ENCODE measurements around the gene TNFAIP8L1.

Gene TNFAIP8L1

DNA sequence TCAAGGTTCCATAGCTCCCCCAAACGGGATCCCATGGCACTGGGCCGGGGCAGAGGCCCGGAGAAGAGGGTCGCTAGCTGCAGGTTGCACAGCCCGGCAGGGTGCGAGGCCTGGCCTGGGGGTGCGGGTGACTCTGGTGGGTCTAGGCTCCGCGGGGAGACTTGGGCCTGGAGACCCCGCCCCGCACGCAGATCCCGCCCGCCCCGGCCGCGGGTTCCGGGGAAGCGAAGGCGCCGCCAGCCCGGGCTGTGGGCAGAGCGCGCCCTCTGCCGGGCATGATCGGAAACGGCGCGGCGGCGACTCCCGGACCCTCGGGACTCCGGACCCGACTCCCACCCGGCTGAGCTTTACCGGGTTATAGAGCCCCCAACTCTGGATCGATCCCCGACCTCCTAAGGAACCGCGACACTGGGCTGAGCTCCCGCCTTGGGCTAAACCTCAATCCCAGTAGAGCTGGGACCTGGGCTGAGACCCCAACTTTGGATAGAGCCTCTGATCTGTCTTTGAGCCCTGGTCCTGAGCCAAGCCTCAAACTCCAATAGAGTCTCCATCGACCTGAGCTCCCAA is 3.1 kb upstream of the TNFAIP8L1 start:
- Histone ChIP-seq H4K20me1 (ENCODE audit: insufficient read depth, low read length) (no peaks in the 10 kb centered on the region), H3K4me3 (ENCODE audit: low read length) (peak overlapping the region; percentile 66), H3K9me2 (replicated peaks; ENCODE audit: insufficient read depth, low read length) (no peaks in the 10 kb centered on the region), H2AFZ (ENCODE audit: low read length) (peak overlapping the region; percentile 88), H3K9me3 (replicated peaks; ENCODE audit: insufficient read depth, low read length) (no peaks in the 10 kb centered on the region), H3K36me3 (replicated peaks; ENCODE audit: insufficient read depth, low read length) (no peaks in the 10 kb centered on the region), H3K79me2 (ENCODE audit: low read length) (no peaks in the 10 kb centered on the region), H3K27me3 (replicated peaks; ENCODE audit: insufficient read depth, low read length) (peaks cover 40% of the 10 kb centered on the region), H3K9ac (ENCODE audit: low read length) (peak overlapping the region; percentile 33; the same call in 1 of the 2 replicates), H3K4me2 (ENCODE audit: low read depth, low read length) (peak overlapping the region; percentile 98), H3F3A (ENCODE audit: insufficient read depth, low read length) (peaks cover 12% of the 10 kb centered on the region), H3K4me1 (ENCODE audit: low read length) (0 out of 2 replicates have a peak, but pooled peaks cover 5% of the 10 kb centered on the region), H3K27ac (ENCODE audit: low read length) (no peak overlapping the region)
- TF ChIP-seq EZH2 (optimal IDR thresholded peaks at IDR 0.05; ENCODE audit: low read depth, low read length) (no peak), EZH2phosphoT487 (IDR thresholded peaks at IDR 0.05; ENCODE audit: low read length) (no peak)
- TF ChIP-seq, protein P1, sequence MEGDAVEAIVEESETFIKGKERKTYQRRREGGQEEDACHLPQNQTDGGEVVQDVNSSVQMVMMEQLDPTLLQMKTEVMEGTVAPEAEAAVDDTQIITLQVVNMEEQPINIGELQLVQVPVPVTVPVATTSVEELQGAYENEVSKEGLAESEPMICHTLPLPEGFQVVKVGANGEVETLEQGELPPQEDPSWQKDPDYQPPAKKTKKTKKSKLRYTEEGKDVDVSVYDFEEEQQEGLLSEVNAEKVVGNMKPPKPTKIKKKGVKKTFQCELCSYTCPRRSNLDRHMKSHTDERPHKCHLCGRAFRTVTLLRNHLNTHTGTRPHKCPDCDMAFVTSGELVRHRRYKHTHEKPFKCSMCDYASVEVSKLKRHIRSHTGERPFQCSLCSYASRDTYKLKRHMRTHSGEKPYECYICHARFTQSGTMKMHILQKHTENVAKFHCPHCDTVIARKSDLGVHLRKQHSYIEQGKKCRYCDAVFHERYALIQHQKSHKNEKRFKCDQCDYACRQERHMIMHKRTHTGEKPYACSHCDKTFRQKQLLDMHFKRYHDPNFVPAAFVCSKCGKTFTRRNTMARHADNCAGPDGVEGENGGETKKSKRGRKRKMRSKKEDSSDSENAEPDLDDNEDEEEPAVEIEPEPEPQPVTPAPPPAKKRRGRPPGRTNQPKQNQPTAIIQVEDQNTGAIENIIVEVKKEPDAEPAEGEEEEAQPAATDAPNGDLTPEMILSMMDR (IDR thresholded peaks at IDR 0.05; ENCODE audit: low read length): peak; percentile 95
- peak; percentile 64 for DNase-seq

DNA sequence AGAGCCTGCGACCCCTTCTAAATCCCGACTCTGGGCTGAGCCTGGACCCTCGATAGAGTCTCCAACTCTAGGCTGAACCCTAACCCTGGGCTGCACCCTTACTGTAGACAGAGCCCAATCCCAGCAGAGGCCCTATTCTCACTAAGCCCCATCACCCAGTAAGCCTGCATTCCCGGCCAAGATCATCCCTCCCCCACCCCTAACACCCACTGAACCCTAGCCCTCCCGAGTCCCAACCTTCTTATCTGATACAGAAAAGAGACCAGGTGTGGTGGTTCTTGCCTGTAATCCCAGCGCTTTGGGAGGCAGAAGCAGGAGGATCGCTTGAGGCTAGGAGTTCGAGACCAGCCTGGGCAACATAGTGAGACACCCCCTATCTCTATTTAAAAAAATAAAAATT is 2.6 kb upstream of the TNFAIP8L1 start:
- Histone ChIP-seq H3K27me3 (replicated peaks; ENCODE audit: insufficient read depth, low read length) (peaks cover 38% of the 10 kb centered on the region), H3K79me2 (ENCODE audit: low read length) (no peaks in the 10 kb centered on the region), H3K4me3 (ENCODE audit: low read length) (peak overlapping the region; percentile 66), H3K4me2 (ENCODE audit: low read depth, low read length) (peak overlapping the region; percentile 98), H3K36me3 (replicated peaks; ENCODE audit: insufficient read depth, low read length) (no peaks in the 10 kb centered on the region), H2AFZ (ENCODE audit: low read length) (peak overlapping the region; percentile 88), H4K20me1 (ENCODE audit: insufficient read depth, low read length) (no peaks in the 10 kb centered on the region), H3K27ac (ENCODE audit: low read length) (no peak overlapping the region), H3K9me3 (replicated peaks; ENCODE audit: insufficient read depth, low read length) (no peaks in the 10 kb centered on the region), H3K9me2 (replicated peaks; ENCODE audit: insufficient read depth, low read length) (no peaks in the 10 kb centered on the region), H3K4me1 (ENCODE audit: low read length) (0 out of 2 replicates have a peak, but pooled peaks cover 5% of the 10 kb centered on the region), H3F3A (ENCODE audit: insufficient read depth, low read length) (peaks cover 12% of the 10 kb centered on the region), H3K9ac (ENCODE audit: low read length) (no peak overlapping the region)
- TF ChIP-seq EZH2 (optimal IDR thresholded peaks at IDR 0.05; ENCODE audit: low read depth, low read length) (no peak), EZH2phosphoT487 (IDR thresholded peaks at IDR 0.05; ENCODE audit: low read length) (no peak)
- TF ChIP-seq, protein P1 (IDR thresholded peaks at IDR 0.05; ENCODE audit: low read length): no peak
- DNase-seq: no peak

DNA sequence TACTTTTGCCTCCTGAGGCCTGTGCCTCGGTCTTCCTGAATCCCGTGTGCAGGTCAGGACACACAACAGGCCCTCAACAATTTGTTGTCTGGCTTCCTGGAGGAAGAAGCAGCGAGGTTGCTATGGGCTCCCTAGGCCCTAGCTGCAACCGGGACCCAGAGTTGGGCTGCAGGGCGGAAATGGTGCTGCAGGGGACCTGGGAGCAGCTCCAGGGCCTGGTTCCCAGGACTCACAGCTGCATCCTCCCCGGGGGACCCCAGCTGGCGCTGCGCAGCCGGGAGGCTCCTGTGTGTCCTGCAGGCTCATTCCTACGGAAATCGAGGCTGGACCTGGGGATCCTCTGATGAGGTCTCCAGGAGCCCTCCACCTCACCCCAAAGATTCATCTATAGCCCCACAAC is 999 bp upstream of the TNFAIP8L1 start:
- Histone ChIP-seq H3F3A (ENCODE audit: insufficient read depth, low read length) (peaks cover 12% of the 10 kb centered on the region), H3K27ac (ENCODE audit: low read length) (no peak overlapping the region), H3K27me3 (replicated peaks; ENCODE audit: insufficient read depth, low read length) (peaks cover 25% of the 10 kb centered on the region), H3K4me1 (ENCODE audit: low read length) (0 out of 2 replicates have a peak, but pooled peaks cover 5% of the 10 kb centered on the region), H2AFZ (ENCODE audit: low read length) (0 out of 2 replicates have a peak overlapping the region, but pooled peaks have one; percentile 74), H3K9ac (ENCODE audit: low read length) (no peak overlapping the region), H3K79me2 (ENCODE audit: low read length) (no peaks in the 10 kb centered on the region), H3K4me2 (ENCODE audit: low read depth, low read length) (no peak overlapping the region), H3K4me3 (ENCODE audit: low read length) (no peak overlapping the region), H3K9me2 (replicated peaks; ENCODE audit: insufficient read depth, low read length) (no peaks in the 10 kb centered on the region), H3K36me3 (replicated peaks; ENCODE audit: insufficient read depth, low read length) (no peaks in the 10 kb centered on the region), H3K9me3 (replicated peaks; ENCODE audit: insufficient read depth, low read length) (no peaks in the 10 kb centered on the region), H4K20me1 (ENCODE audit: insufficient read depth, low read length) (no peaks in the 10 kb centered on the region)
- no peak for DNase-seq
- TF ChIP-seq EZH2 (optimal IDR thresholded peaks at IDR 0.05; ENCODE audit: low read depth, low read length): no peak
- TF ChIP-seq EZH2phosphoT487 (IDR thresholded peaks at IDR 0.05; ENCODE audit: low read length): no peak
- TF ChIP-seq, protein P1 (IDR thresholded peaks at IDR 0.05; ENCODE audit: low read length): no peak
